ENCODE measurements around the gene IGF1R.

The IGF1R gene

GRCh38 chr15:98676586-98677270 is 28.4 kb downstream of the IGF1R start:
- peak; percentile 76 for DNase-seq

GRCh38 chr15:98677345-98678059 is 29.2 kb downstream of the IGF1R start:
- DNase-seq = no peak

- no peak for DNase-seq
These were observed 30.1 kb downstream of the IGF1R start for GRCh38 chr15:98678484-98678883.

DNA sequence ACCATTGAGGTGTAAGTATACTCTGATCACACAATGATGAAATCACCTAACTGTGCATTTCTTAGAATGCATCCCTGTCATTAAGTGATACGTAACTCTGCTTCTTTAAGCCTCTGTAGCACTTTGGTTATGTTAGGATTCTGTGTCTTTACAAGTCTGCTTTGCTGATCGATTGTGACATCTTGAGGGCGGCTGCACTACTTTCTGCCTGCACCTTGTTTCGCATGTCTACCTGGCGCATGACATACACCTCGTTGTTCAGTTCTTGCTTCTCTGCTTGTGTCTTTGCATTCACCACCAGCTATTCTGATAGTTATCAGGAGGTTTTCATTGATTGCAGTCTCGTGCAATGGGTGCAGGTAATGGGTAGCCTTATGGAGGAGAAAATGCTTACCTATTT is 32.7 kb downstream of the IGF1R start:
- DNase-seq = no peak

DNA sequence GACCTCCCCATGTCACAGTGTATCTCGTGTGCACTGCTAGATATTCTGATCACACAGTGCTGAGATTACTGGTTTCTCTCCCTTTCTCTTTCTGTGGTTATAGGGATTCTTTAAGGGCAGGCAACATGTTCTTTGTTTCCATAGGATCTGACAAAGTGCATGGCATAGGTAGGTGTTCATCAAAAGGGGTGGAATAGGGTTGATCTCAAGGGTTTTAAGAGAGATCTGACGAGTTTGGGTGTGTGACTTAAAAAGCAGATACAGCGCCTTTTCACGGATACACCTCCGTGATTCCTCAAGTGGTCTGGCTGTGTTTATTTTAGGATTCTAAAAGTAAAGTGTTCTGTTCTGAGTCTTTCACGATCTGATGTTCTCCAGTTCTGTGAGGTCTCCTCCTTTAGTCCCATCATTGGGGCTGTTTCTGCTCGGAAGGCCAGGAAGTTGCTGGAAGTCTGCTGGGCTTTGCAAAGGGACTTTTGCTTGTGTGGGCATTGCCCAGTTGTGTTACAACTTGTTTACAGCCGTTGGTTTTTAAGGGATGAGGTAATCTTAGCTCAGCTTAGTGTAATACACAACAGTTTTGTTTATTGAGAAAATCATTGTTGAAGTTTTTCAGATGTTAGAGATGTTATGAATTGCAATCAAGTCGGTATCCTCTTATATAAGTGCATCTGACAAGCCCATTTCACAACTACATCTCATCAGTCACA is 34.8 kb downstream of the IGF1R start:
- peak; percentile 10 for DNase-seq

DNA sequence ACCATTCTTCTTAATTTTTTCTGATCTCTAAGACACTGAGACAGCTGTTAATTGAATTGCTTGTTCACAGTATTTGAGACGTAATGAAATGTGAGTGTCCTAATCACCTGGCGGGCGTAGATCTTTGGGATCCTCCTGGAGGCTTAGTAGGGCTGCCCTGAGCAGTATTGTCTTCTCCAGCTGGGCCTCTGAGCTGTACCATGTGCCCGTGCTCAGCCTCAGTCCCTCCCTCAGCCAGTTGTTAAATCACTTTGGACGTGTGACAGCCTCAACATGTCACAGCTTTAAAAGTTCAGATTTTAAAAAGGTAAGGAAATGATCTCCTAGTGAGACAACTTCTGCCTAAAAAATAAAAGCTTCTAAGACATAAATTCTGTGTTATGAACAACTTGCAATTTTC is 35.5 kb downstream of the IGF1R start:
- no peak for DNase-seq

- DNase-seq = peak; percentile 70
These were observed 36.1 kb downstream of the IGF1R start for GRCh38 chr15:98684436-98684835.

GRCh38 chr15:98684995-98685525 is 36.7 kb downstream of the IGF1R start:
- peak; percentile 61 for DNase-seq

GRCh38 chr15:98686983-98687382 is 38.6 kb downstream of the IGF1R start:
- DNase-seq = no peak

DNA sequence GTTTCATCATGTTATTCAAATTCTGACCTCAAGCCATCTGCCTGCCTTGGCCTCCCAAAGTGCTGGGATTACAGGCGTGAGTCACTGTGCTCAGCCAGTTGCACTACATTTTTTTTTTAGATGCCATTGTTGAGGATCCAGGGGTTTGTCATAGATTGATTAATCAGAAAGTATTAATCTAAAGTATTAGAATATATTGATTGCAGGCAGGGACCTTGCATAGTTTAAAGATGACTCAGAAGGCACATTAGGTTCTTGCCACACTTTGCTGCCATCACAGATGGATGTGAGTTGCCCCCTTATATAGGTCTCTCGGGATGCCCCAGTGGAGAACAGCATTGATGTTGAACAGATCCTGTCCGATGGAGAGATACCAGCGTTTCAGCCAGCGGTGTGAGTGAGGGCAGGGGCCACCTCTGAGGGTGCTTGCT is 41.1 kb downstream of the IGF1R start:
- peak; percentile 76 for DNase-seq

- DNase-seq = no peak
These were observed 42.1 kb downstream of the IGF1R start for GRCh38 chr15:98690272-98690950.

GRCh38 chr15:98692213-98692612 is 43.9 kb downstream of the IGF1R start:
- no peak for DNase-seq

DNA sequence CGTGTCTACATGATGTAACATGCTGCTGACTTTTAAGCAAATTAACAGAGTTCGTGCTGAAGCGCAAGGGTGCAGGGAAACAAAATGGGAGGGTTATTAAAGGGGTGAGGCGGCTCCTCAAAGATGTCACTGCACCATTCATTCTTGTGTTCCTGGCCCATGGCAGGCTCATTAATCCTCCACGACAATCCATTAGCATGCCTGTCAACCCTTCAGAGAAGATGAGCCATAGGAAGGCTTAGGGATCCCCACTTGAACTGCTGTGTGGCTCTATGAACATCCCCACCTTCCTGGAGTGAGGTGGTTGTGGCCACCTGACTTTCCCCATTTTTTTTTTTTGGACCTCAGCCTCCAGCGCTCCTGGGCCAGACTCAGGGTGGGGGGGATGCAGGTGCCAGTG is 45.8 kb downstream of the IGF1R start:
- no peak for DNase-seq

DNA sequence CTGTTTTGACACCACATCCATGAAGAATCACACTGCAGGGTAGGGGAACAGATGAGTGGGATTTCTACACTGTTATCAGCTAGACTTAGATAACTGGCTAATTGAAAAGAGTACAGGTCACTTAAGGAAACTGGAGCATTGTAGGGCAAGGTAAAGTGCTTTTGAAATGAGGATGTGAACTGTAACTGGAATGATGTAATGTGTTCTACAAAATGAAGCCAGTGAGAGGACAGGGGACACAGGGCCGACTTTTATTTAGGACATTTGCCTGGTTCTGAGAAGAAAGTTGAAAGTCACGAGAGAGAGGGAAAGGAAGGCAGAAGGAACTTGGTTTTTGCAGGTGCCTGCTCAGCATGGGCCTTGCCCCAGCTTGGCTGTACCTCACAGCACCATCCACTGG is 50.5 kb downstream of the IGF1R start:
- no peak for DNase-seq

- DNase-seq = no peak
These were observed 51.5 kb downstream of the IGF1R start for GRCh38 chr15:98699591-98700424.

DNA sequence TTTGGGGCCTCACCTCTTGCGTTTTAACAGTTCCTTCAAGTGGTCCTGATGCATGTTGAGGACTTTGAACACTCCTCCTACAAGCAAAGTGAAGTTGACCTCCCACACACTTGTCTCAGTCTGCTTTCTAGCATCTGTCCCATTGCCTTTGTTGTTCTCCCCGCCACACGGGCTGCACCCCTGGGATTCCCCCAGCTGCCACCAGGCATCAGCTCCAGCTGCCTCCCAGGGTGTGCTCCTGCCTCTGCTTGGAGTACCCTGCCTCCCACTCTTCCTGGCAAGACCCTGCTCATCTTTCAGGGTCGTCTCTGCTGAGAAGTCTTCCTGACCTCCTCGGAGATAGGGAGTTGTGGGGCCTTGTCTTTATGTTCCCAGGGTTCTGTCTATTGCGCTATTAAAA is 52.2 kb downstream of the IGF1R start:
- no peak for DNase-seq

DNA sequence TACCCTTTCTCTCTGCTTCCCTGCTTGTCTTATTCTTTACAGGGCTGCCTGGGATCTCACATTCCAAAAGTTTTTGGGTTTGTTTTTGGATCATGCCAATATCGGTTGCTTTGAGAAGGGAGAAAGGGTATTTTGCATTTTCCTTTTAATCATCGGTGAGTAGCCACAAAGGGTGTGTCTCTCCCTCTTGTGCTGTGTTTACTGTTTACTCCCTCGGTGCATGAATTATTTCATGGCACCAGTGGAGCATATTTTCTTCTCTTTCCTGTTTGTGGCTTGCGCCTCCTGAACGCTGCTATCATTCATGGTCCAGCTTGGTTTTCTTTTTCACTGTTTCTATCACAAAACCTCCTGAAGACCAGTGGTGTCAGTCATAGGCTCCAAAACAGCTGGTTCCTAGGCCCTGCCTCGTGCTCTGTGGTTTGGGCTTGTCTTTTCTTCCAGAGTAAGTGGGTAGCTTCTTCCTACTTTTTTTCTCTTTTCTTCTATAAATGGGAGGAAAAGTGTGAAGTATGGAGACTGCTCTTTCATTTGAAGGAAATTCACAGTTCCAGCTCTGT is 54.9 kb downstream of the IGF1R start:
- DNase-seq = no peak

GRCh38 chr15:98705070-98705469 is 56.7 kb downstream of the IGF1R start:
- no peak for DNase-seq

DNA sequence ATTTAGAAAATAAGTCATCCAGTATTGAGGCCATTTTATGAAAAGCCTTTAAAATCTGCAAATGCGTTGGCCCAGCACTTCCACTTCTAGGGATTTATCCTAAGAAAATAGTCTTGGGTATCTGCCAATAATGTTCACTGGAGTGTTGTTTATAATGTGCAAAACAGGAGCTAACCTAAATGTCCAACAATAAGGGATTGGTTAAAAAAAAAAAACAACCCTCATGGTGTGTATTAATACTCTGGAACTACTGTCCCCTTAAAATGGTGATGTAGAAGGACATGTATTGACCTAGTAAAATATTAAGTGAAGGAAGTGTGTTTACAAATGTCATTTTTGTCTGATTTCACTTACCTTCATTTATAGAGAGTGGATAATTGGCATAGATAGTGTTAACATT is 58.0 kb downstream of the IGF1R start:
- no peak for DNase-seq

DNA sequence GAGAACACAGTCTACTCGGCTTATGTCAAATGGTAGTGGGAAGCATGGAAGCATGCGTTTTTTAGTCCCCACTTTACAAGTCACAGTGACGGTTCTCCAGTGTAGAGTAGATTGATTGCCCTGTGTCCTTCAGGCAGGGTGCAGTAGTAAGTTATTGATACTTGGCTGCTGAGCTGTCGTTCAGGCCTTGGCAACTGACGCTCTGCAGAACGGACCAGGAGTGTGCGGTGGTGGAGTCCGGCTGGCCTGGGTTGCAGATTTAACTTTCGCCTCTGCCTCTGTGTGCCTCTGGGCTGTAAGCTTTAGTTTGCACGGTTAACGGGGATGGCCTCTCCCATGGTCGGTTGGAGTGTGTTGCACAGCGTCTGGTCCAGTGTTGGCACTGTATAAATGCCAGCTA is 58.6 kb downstream of the IGF1R start:
- DNase-seq = no peak

GRCh38 chr15:98708037-98708590 is 59.8 kb downstream of the IGF1R start:
- DNase-seq = no peak

- DNase-seq = no peak
These were observed 63.5 kb downstream of the IGF1R start for GRCh38 chr15:98711810-98712209.

Measured in EL (cell line).